Measurements from ENCODE around the gene FBXL15. TPM values are rescaled to one million over a fixed set of nuclear protein-coding genes. Genes with fewer than 3 reads are reported as not detected.
A peak's percentile ranks its signal among the peaks of the same experiment; 100 is the strongest.

Gene FBXL15
- total and polyA plus RNA-seq, 2 of the 13 experiments (the other 11 are each of a cell fraction or from before 2014, with no cell fraction given) = 4.3 to 8.3 TPM

- peak; percentile 82; the same call in 1 of the 2 replicates for TF ChIP-seq ARID4A (CRISPR knock-in tag; IDR thresholded peaks at IDR 0.05; ENCODE audit: borderline replicate concordance)
- 0 out of 2 replicates have a peak, but pooled peaks have one; percentile 73 for TF ChIP-seq ZNF816 (CRISPR knock-in tag; IDR thresholded peaks at IDR 0.05; ENCODE audit: borderline replicate concordance)
- TF ChIP-seq ZBTB20 (CRISPR knock-in tag; IDR thresholded peaks at IDR 0.05; ENCODE audit: borderline replicate concordance, low read depth) = no peak
- TF ChIP-seq ZNF33B (CRISPR knock-in tag; IDR thresholded peaks at IDR 0.05) = no peak
- no peak for TF ChIP-seq EZH2 (conservative IDR thresholded peaks at IDR 0.05; ENCODE audit: low read depth, low read length)
- TF ChIP-seq ZNF460 (CRISPR knock-in tag; IDR thresholded peaks at IDR 0.05; ENCODE audit: borderline replicate concordance) = no peak
- no peak for TF ChIP-seq ATF5 (CRISPR knock-in tag; IDR thresholded peaks at IDR 0.05; ENCODE audit: low read depth)
- no peak for TF ChIP-seq ZNF251 (CRISPR knock-in tag; IDR thresholded peaks at IDR 0.05)
- 0 out of 2 replicates have a peak, but pooled peaks have one; percentile 3 for TF ChIP-seq PHF8 (CRISPR knock-in tag; IDR thresholded peaks at IDR 0.05)
- TF ChIP-seq ZBTB49 (CRISPR knock-in tag; IDR thresholded peaks at IDR 0.05; ENCODE audit: borderline replicate concordance) = 0 out of 2 replicates have a peak, but pooled peaks have one; percentile 10
- TF ChIP-seq KDM2A (CRISPR knock-in tag; IDR thresholded peaks at IDR 0.05; ENCODE audit: borderline replicate concordance, low read depth) = peak; percentile 75
These were observed 1.1 kb upstream of the FBXL15 start (continued) for GRCh38 chr10:102419269-102420180.

All from HepG2 (cell line).